Heart left ventricle (tissue), 16 donors: Measurements from ENCODE around the gene LHX5. TPM values are rescaled to one million over a fixed set of nuclear protein-coding genes. Genes with fewer than 3 reads are reported as not detected.
A peak's percentile ranks its signal among the peaks of the same experiment; 100 is the strongest.

Experiments
- ATAC-seq, 4 donors: fragments of 200-7000 bp; cut with Tn5 transposase; one replicate each; pipeline ENCODE4 v1.9.1; 2020 to 2022; ENCODE audit warnings: moderate library complexity in 4 of 4, mild to moderate bottlenecking in 3 of 4, moderate number of reproducible peaks in 1 of 4
- DNase-seq, 5 donors: peaks; one replicate each; pipeline ENCODE4 v3.0.0-alpha.2; 2020
- H3K27ac ChIP-seq, 12 donors: fragments of 200-600 bp; sonication (generic) in 4 of 12; one replicate each; pipeline versions ENCODE4 v1.5.0 to v1.8.0; 2016 to 2022; ENCODE audit warnings: mild to moderate bottlenecking in 2 of 12
- H3K27me3 ChIP-seq, 9 donors: fragments of 200-600 bp; sonication (generic) in 2 of 9; one replicate each; pipeline versions ENCODE4 v1.5.1 to v1.8.0; 2016 to 2022; ENCODE audit warnings: mild to moderate bottlenecking in 3 of 9
- H3K36me3 ChIP-seq, 9 donors: fragments of 200-600 bp; sonication (generic) in 2 of 9; one replicate each; pipeline versions ENCODE4 v1.5.0 to v1.8.0; 2018 to 2022; ENCODE audit warnings: mild to moderate bottlenecking in 2 of 9
- H3K4me1 ChIP-seq, 12 donors: fragments of 200-600 bp; sonication (generic) in 4 of 12; one replicate each; pipeline versions ENCODE4 v1.5.0 to v1.8.0; 2016 to 2022; ENCODE audit warnings: mild to moderate bottlenecking in 3 of 12
- H3K4me3 ChIP-seq, 12 donors: fragments of 200-600 bp; sonication (generic) in 4 of 12; one replicate each; pipeline versions ENCODE4 v1.5.0 to v1.8.0; 2017 to 2022; ENCODE audit warnings: mild to moderate bottlenecking in 9 of 12, moderate library complexity in 4 of 12
- H3K9me3 ChIP-seq, 12 donors: fragments of 200-600 bp; sonication (generic) in 4 of 12; one replicate each; pipeline versions ENCODE4 v1.5.0 to v1.8.0; 2016 to 2022; ENCODE audit warnings: mild to moderate bottlenecking in 1 of 12
- CTCF ChIP-seq, 12 donors: fragments of 200-600 bp; sonication (generic) in 4 of 12; IDR thresholded peaks; one replicate each; pipeline versions ENCODE4 v1.5.0 to v1.8.0; 2018 to 2022; ENCODE audit warnings: antibody characterized with exemption in 12 of 12, mild to moderate bottlenecking in 5 of 12
- POLR2A ChIP-seq, 2 donors: fragments of 450-650 bp; IDR thresholded peaks; one replicate each; pipeline ENCODE4 v1.6.1; 2017; ENCODE audit warnings: antibody characterized with exemption in 2 of 2, mild to moderate bottlenecking in 2 of 2, moderate library complexity in 2 of 2
- WGBS, 4 donors: extraction: QIAGEN DNeasy Blood & Tissue Kit in 2 of 4; methylation state at CpG; one replicate each; pipeline versions ENCODE4 v1.1.5 to v1.1.7; 2013 to 2018; 5-methylcytosine and 5-hydroxymethylcytosine counted together
- intact Hi-C, 10 donors: fragments of 100-400 bp; cut with DNase I; formaldehyde crosslinking; loops; one replicate each; pipeline versions ENCODE4 v1.11.1 to v1.14.2; 2022
- polyA plus RNA-seq, 2 donors: library from polyadenylated mRNA; stranded (reverse); fragments of 200-250 nt; gene quantifications; one replicate each; pipeline ENCODE4 v1.2.3, GENCODE V29; 2013
- total RNA-seq, 9 donors: library from RNA; depleted of rRNA in 2 of 9; stranded (reverse); fragments of >200 nt in 2 of 9; fragmentation: NEBNext Ultra II Directional in 3 of 9; extraction: Animal tissue kit (Norgen Biotek cat#: 25700) in 3 of 9; gene quantifications; one replicate each; pipeline versions ENCODE4 v1.1.0 to v1.2.4, GENCODE V29; 2016 to 2023
- donor health status: ischemic (EF 13 %, LVEDD 7.1; RV severe dilation, severe dysfunction).
- donor health status: healthy with polysubstance abuse.
- donor health status: DM: no; HTN: yes; CAD: no.
- donor health status: DM: no; HTN: no; CAD: no.
- donor health status: ischemic (EF 25% LVEDD 6.9; RV normal size, moderate dysfunction).
- donor health status: ischemic (EF 25% LVEDD 5.7; RV mildly dilated, moderate dysfunction).
- donor health status: healthy.
- donor health status: DM: yes; HTN: yes; CAD: no.
- donor health status: ischemic (EF 35%, LVEDD 5.7; RV mildly dilated, moderate dysfunction).
- donor health status: nonischemic (EF 11% LVEDD 7.7; RV severe dilation, severe dysfunction).
- donor health status: DM: yes; HTN: yes; CAD: no.
- donor health status: PGD.
- donor health status: ischemic (EF 29% LVEDD 5.4; RV normal size, mild dysfunction).
- donor health status: nonischemic (EF 23%, LVEDD 6.1; RV moderate dilation, normal function).

LHX5 gene
- total and polyA plus RNA-seq, 11 donors = not detected

- peak; percentile 69 to 87 (median 76) for DNase-seq
- Histone ChIP-seq H3K36me3 (no peaks in the 10 kb centered on the region), H3K9me3 (no peaks in the 10 kb centered on the region), H3K27ac (no peak overlapping the region), H3K4me1 (peaks cover 0 to 45% (median 28%) of the 10 kb centered on the region in 12 donors), H3K27me3 (peaks cover 46 to 92% (median 67%) of the 10 kb centered on the region in 9 donors), H3K4me3 (peak overlapping the region in 9 of 12 donors; percentile 20 to 36 (median 31))
- intact Hi-C loops = loop anchor here in 9 of 10 donors (1.0 to 5.0 kb wide), 4 partner anchors 449 to 451 kb away; no protein-coding TSS in a partner anchor
- peak; percentile 55 to 92 (median 86) for ATAC-seq
- 10 to 12% (median 10%) methylated on average over 25 of the region's 25 CpGs for WGBS, 4 donors
- TF ChIP-seq CTCF (IDR thresholded peaks at IDR 0.05) (peak; percentile 71 to 90 (median 81)), POLR2A (IDR thresholded peaks at IDR 0.05) (no peak)
These were observed 9.4 kb downstream of the LHX5 start for GRCh38 chr12:113462117-113462774.

- TF ChIP-seq POLR2A (IDR thresholded peaks at IDR 0.05) = no peak
- peak in 5 of 12 donors; percentile 13 to 34 (median 28) for TF ChIP-seq CTCF (IDR thresholded peaks at IDR 0.05)
- H3K4me1 ChIP-seq = peaks cover 0 to 39% (median 27%) of the 10 kb centered on the region in 12 donors
- no peak for DNase-seq
- peaks cover 40 to 91% (median 61%) of the 10 kb centered on the region in 9 donors for H3K27me3 ChIP-seq
- intact Hi-C loops = loop anchor here in 9 of 10 donors (1.0 to 5.0 kb wide), 4 partner anchors 449 to 451 kb away; no protein-coding TSS in a partner anchor
- no peak overlapping the region for H3K27ac ChIP-seq
- H3K9me3 ChIP-seq = no peaks in the 10 kb centered on the region
- ATAC-seq = no peak
- no peak overlapping the region for H3K4me3 ChIP-seq
- WGBS, 4 donors = 17 to 32% (median 21%) methylated on average over 5 of the region's 5 CpGs
- no peaks in the 10 kb centered on the region for H3K36me3 ChIP-seq
These were observed 10.0 kb downstream of the LHX5 start for GRCh38 chr12:113461666-113462065.

- Histone ChIP-seq H3K4me3 (no peak overlapping the region), H3K9me3 (no peaks in the 10 kb centered on the region), H3K36me3 (no peaks in the 10 kb centered on the region), H3K4me1 (peaks cover 0 to 32% (median 22%) of the 10 kb centered on the region in 12 donors), H3K27me3 (peaks cover 24 to 81% (median 50%) of the 10 kb centered on the region in 9 donors), H3K27ac (no peak overlapping the region)
- ATAC-seq (no peak), DNase-seq (no peak)
- 30 to 37% (median 34%) methylated on average over 4 of the region's 4 CpGs for WGBS, 4 donors
- intact Hi-C loops = loop anchor here in 2 of 10 donors (5.0 kb wide), 1 partner anchor 452 kb away; no protein-coding TSS in a partner anchor
- TF ChIP-seq POLR2A (IDR thresholded peaks at IDR 0.05) (no peak), CTCF (IDR thresholded peaks at IDR 0.05) (no peak)
These were observed 11.7 kb downstream of the LHX5 start for GRCh38 chr12:113459981-113460380.

GRCh38 chr12:113457710-113458109, 14.0 kb downstream of the LHX5 start:
- WGBS, 4 donors = 46 to 58% (median 52%) methylated on average over 4 of the region's 4 CpGs
- ATAC-seq (no peak), DNase-seq (no peak)
- H3K4me3 ChIP-seq = no peak overlapping the region
- H3K4me1 ChIP-seq = peaks cover 0 to 9% (median 1%) of the 10 kb centered on the region in 12 donors
- H3K36me3 ChIP-seq = no peaks in the 10 kb centered on the region
- H3K27me3 ChIP-seq = peaks cover 4 to 70% (median 28%) of the 10 kb centered on the region in 9 donors
- intact Hi-C loops = no loop called here
- TF ChIP-seq CTCF (IDR thresholded peaks at IDR 0.05) = no peak
- no peak for TF ChIP-seq POLR2A (IDR thresholded peaks at IDR 0.05)
- H3K9me3 ChIP-seq = no peaks in the 10 kb centered on the region
- H3K27ac ChIP-seq = no peak overlapping the region
